ENCODE measurements around the gene HGFAC.

Gene HGFAC

GRCh38 chr4:3411676-3412075 lies 30.1 kb upstream of the HGFAC start:
- no peak for DNase-seq

GRCh38 chr4:3412257-3413020 lies 29.3 kb upstream of the HGFAC start:
- no peak for DNase-seq

GRCh38 chr4:3413217-3413671 lies 28.5 kb upstream of the HGFAC start:
- no peak for DNase-seq

GRCh38 chr4:3413675-3414420 lies 27.9 kb upstream of the HGFAC start:
- no peak for DNase-seq

- no peak for DNase-seq
Measured at GRCh38 chr4:3414421-3415279, 27.1 kb upstream of the HGFAC start.

GRCh38 chr4:3415471-3416141 lies 26.2 kb upstream of the HGFAC start:
- no peak for DNase-seq

GRCh38 chr4:3416270-3416669 lies 25.5 kb upstream of the HGFAC start:
- no peak for DNase-seq

- DNase-seq, result no peak
Measured at GRCh38 chr4:3416821-3417221, 24.9 kb upstream of the HGFAC start.

- DNase-seq, result no peak
Measured at GRCh38 chr4:3417448-3417847, 24.3 kb upstream of the HGFAC start.

GRCh38 chr4:3418029-3418762 lies 23.6 kb upstream of the HGFAC start:
- no peak for DNase-seq

GRCh38 chr4:3419836-3420605 lies 21.7 kb upstream of the HGFAC start:
- DNase-seq, result no peak

- no peak for DNase-seq
Measured at GRCh38 chr4:3420606-3420955, 21.2 kb upstream of the HGFAC start.

- DNase-seq, result no peak
Measured at GRCh38 chr4:3420956-3421355, 20.8 kb upstream of the HGFAC start.

- no peak for DNase-seq
Measured at GRCh38 chr4:3421470-3421869, 20.3 kb upstream of the HGFAC start.

- no peak for DNase-seq
Measured at GRCh38 chr4:3422241-3422801, 19.4 kb upstream of the HGFAC start.

GRCh38 chr4:3422808-3423297 lies 18.9 kb upstream of the HGFAC start:
- no peak for DNase-seq

GRCh38 chr4:3423406-3423805 lies 18.4 kb upstream of the HGFAC start:
- no peak for DNase-seq

- no peak for DNase-seq
Measured at GRCh38 chr4:3423952-3424351, 17.8 kb upstream of the HGFAC start.

- DNase-seq, result no peak
Measured at GRCh38 chr4:3424522-3425095, 17.2 kb upstream of the HGFAC start.

- DNase-seq, result no peak
Measured at GRCh38 chr4:3426465-3427133, 15.2 kb upstream of the HGFAC start.

Data from CD4-positive, alpha-beta T cell treated with Interleukin-6 for 4 hours (primary cell).